Nephron progenitor cell (in vitro differentiated cells): ENCODE results near the gene UBE2F.

ENCODE experiments used
- DNase-seq: peaks from one replicate; pipeline ENCODE4 v3.0.0; 2021
- H3K27ac Mint-ChIP-seq: 2 replicates; pipeline ENCODE4 v1.8.0; 2021; ENCODE audit warnings: mild to moderate bottlenecking, moderate library complexity, mixed read lengths
- H3K27me3 Mint-ChIP-seq: 2 replicates; pipeline ENCODE4 v1.8.0; 2021; ENCODE audit warnings: mild to moderate bottlenecking, low read depth, mixed read lengths; ENCODE audit not compliant: poor library complexity
- H3K36me3 Mint-ChIP-seq: 2 replicates; pipeline ENCODE4 v1.8.0; 2021; ENCODE audit warnings: low read depth, mixed read lengths
- H3K4me1 Mint-ChIP-seq: 2 replicates; pipeline ENCODE4 v1.8.0; 2021; ENCODE audit warnings: mixed read lengths
- H3K4me3 Mint-ChIP-seq: 2 replicates; pipeline ENCODE4 v1.8.0; 2021; ENCODE audit warnings: mild to moderate bottlenecking, moderate library complexity, mixed read lengths
- H3K9me3 Mint-ChIP-seq: 2 replicates; pipeline ENCODE4 v1.8.0; 2021; ENCODE audit warnings: mild to moderate bottlenecking, moderate library complexity, mixed read lengths
- TF ChIP-seq, protein P1 (sequence below): fragments of 200-600 bp; sonication (generic); IDR thresholded peaks from 2 replicates; pipeline ENCODE4 v1.5.0; 2021; ENCODE audit warnings: antibody characterized with exemption

UBE2F gene

DNA sequence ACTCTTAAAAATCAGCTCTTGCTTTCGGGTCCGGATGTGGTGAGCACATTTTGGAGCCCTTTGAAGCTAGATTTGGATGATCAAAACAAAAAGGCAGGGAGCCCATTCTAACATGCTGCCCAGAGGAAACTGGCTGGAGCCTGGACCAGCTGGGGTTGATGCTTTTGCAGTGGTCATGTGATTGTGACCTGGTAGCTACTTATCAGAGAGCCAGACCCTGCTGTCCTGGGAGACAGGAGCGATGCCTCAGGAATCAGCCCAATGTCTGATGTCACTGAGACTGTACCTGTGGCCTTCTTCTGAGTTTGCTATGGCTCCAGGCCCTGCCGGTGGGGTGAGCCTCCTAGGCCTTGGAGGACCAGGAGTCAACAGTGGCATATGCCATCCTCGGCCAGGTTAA, 75.3 kb downstream of the UBE2F start:
- peaks cover 4% of the 10 kb centered on the region for H3K9me3 Mint-ChIP-seq
- H3K27ac Mint-ChIP-seq: no peak overlapping the region
- no peak for DNase-seq
- H3K36me3 Mint-ChIP-seq: peaks cover 34% of the 10 kb centered on the region
- no peaks in the 10 kb centered on the region for H3K27me3 Mint-ChIP-seq
- TF ChIP-seq, protein P1, sequence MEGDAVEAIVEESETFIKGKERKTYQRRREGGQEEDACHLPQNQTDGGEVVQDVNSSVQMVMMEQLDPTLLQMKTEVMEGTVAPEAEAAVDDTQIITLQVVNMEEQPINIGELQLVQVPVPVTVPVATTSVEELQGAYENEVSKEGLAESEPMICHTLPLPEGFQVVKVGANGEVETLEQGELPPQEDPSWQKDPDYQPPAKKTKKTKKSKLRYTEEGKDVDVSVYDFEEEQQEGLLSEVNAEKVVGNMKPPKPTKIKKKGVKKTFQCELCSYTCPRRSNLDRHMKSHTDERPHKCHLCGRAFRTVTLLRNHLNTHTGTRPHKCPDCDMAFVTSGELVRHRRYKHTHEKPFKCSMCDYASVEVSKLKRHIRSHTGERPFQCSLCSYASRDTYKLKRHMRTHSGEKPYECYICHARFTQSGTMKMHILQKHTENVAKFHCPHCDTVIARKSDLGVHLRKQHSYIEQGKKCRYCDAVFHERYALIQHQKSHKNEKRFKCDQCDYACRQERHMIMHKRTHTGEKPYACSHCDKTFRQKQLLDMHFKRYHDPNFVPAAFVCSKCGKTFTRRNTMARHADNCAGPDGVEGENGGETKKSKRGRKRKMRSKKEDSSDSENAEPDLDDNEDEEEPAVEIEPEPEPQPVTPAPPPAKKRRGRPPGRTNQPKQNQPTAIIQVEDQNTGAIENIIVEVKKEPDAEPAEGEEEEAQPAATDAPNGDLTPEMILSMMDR: no peak
- H3K4me3 Mint-ChIP-seq: no peak overlapping the region
- no peaks in the 10 kb centered on the region for H3K4me1 Mint-ChIP-seq

DNA sequence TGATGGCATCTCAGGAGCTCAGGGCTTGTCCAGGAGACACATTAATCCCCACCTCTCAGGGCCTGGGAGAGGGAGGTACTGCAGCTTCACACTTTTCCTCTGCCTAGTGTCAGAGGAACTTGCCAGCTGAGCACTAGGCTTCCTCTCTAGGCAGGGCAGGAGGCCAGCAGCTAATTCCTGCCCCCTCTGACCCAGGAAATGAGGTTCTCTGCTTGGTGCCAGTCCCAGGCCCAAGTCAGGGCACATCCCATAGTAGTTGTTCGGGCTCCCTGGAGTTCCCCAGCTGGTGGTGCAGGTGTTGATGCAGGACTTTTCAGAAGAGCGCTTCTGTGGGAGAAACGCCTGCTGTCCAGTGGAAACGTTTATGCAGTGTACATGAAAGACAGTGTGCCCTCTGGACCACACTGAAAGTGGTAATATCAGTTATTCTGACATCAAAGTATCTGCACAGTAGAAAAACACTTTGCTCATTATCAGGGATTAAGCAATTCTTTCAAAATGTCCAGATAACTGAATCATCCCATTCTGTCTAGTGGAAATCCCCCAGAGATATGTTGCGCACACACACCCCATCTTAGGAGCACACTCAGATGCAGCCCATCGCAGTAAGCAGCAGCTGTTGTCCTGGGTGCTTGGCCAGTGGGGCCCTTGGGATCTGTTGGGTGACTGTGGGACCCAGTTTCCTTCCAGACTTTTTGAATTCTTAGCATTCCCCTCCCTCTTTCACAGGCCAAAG, 76.2 kb downstream of the UBE2F start:
- Mint-ChIP-seq H3K27me3 (no peaks in the 10 kb centered on the region), H3K36me3 (peaks cover 42% of the 10 kb centered on the region), H3K27ac (peak overlapping the region; percentile 16), H3K4me1 (no peaks in the 10 kb centered on the region), H3K9me3 (peaks cover 14% of the 10 kb centered on the region), H3K4me3 (no peak overlapping the region)
- TF ChIP-seq, protein P1: no peak
- DNase-seq: no peak

DNA sequence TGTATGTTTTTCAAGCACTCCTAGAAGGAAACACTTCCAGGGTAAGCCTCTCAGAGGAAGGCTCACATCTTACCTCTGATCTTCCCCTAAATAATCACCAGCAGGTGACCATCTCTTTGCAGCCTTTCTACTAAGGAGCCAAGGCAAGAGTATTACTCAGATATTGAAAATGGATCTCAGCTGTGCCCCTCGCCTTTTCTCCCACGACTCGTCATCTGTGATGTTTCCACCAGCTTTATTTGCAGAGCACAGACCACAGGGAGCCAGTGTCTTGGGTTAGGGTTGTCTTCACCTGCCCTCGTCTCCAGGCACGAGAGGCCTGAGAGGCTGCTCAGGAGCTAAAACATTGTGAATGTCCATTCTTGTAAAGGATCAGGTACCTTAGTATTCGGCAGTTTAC, 77.0 kb downstream of the UBE2F start:
- H3K4me1 Mint-ChIP-seq: no peaks in the 10 kb centered on the region
- peaks cover 46% of the 10 kb centered on the region for H3K36me3 Mint-ChIP-seq
- H3K27me3 Mint-ChIP-seq: no peaks in the 10 kb centered on the region
- H3K4me3 Mint-ChIP-seq: no peak overlapping the region
- peaks cover 22% of the 10 kb centered on the region for H3K9me3 Mint-ChIP-seq
- no peak for DNase-seq
- no peak overlapping the region for H3K27ac Mint-ChIP-seq
- TF ChIP-seq, protein P1: no peak

DNA sequence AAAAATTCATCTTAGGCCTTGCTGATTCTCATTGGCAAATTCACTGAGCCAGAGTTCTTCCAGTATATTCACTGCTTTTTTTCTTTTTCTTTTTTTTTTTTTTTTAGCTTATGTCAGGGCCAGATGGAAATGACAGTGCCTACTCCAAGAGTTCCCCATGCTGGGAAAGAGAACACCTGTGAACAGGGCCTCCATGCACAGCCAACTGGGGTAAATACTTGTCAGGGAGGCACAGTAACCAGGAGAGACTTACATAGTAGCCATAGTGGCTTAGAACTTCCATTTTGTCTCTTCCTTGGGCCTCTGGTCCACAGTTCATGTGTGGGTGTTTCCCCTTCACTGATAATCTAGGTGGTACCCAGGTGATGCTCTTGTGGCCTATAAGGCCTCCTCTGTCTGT, 78.8 kb downstream of the UBE2F start:
- TF ChIP-seq, protein P1: no peak
- Mint-ChIP-seq H3K27me3 (peaks cover 2% of the 10 kb centered on the region), H3K4me1 (no peaks in the 10 kb centered on the region), H3K4me3 (no peak overlapping the region), H3K27ac (no peak overlapping the region), H3K36me3 (peaks cover 46% of the 10 kb centered on the region), H3K9me3 (peaks cover 26% of the 10 kb centered on the region)
- no peak for DNase-seq

DNA sequence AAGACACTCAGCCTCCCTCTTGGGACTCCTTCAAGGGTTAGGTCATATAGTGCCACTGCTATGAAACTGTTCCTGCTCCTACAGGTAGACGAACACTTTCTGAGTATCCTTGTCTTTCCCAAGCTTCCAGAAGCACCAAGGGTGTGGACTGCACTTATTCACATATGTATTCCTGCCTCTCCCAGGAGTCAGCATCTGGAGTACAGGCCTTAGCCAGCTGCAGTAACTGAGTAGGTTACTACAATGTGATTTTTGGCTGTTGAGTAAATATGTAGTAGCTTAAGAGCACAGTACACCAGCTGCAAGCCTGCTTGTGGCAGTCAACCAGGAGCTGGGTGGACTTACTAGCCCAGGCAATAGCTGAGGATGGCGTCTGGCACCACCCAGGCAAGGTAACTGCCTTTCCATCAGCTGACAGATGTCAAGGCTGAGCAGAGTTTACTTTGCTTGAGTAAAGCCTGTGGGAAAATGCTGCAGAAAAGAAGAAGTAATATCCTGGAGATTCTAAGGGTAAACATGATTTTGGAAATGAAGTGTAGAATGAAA, 80.0 kb downstream of the UBE2F start:
- peaks cover 8% of the 10 kb centered on the region for H3K27me3 Mint-ChIP-seq
- peaks cover 30% of the 10 kb centered on the region for H3K9me3 Mint-ChIP-seq
- H3K4me1 Mint-ChIP-seq: no peaks in the 10 kb centered on the region
- peaks cover 40% of the 10 kb centered on the region for H3K36me3 Mint-ChIP-seq
- TF ChIP-seq, protein P1: no peak
- H3K4me3 Mint-ChIP-seq: no peak overlapping the region
- no peak for DNase-seq
- H3K27ac Mint-ChIP-seq: peak overlapping the region; percentile 57
